KOPT-K1 (cell line): ENCODE data around the gene PEX10.

ENCODE experiments used
- H3K27ac ChIP-seq: fragments of 200-600 bp; sonication (generic); 2 replicates; pipeline ENCODE4 v1.5.1; 2016; ENCODE audit warnings: antibody characterized with exemption, mild to moderate bottlenecking, low read depth, low read length; ENCODE audit not compliant: poor library complexity, severe bottlenecking
- H3K36me3 ChIP-seq: fragments of 200-600 bp; sonication (generic); 2 replicates; pipeline ENCODE4 v1.5.1; 2017; ENCODE audit warnings: antibody characterized with exemption, mild to moderate bottlenecking, low read length, moderate library complexity; ENCODE audit not compliant: insufficient read depth
- H3K9me3 ChIP-seq: fragments of 200-600 bp; sonication (generic); 2 replicates; pipeline ENCODE4 v1.5.1; 2017; ENCODE audit warnings: antibody characterized with exemption, low read length, mild to moderate bottlenecking; ENCODE audit not compliant: insufficient read depth, poor library complexity, severe bottlenecking

PEX10 gene

GRCh38 chr1:2396476-2396875 lies 15.9 kb downstream of the PEX10 start:
- H3K9me3 ChIP-seq = no peaks in the 10 kb centered on the region
- no peak overlapping the region for H3K27ac ChIP-seq
- H3K36me3 ChIP-seq = peaks cover 85% of the 10 kb centered on the region

GRCh38 chr1:2396059-2396458 lies 16.3 kb downstream of the PEX10 start:
- Histone ChIP-seq H3K27ac (no peak overlapping the region), H3K36me3 (peaks cover 83% of the 10 kb centered on the region), H3K9me3 (no peaks in the 10 kb centered on the region)

GRCh38 chr1:2395245-2395644 lies 17.1 kb downstream of the PEX10 start:
- Histone ChIP-seq H3K27ac (no peak overlapping the region), H3K9me3 (no peaks in the 10 kb centered on the region), H3K36me3 (peaks cover 76% of the 10 kb centered on the region)

- Histone ChIP-seq H3K27ac (no peak overlapping the region), H3K9me3 (no peaks in the 10 kb centered on the region), H3K36me3 (peaks cover 71% of the 10 kb centered on the region)
Measured at GRCh38 chr1:2394761-2395160, 17.6 kb downstream of the PEX10 start.

- Histone ChIP-seq H3K9me3 (no peaks in the 10 kb centered on the region), H3K36me3 (peaks cover 65% of the 10 kb centered on the region), H3K27ac (no peak overlapping the region)
Measured at GRCh38 chr1:2394220-2394619, 18.1 kb downstream of the PEX10 start.

GRCh38 chr1:2393471-2393877 lies 18.9 kb downstream of the PEX10 start:
- H3K36me3 ChIP-seq = peaks cover 58% of the 10 kb centered on the region
- H3K27ac ChIP-seq = no peak overlapping the region
- no peaks in the 10 kb centered on the region for H3K9me3 ChIP-seq

- Histone ChIP-seq H3K27ac (peak overlapping the region; percentile 71), H3K36me3 (peaks cover 50% of the 10 kb centered on the region), H3K9me3 (no peaks in the 10 kb centered on the region)
Measured at GRCh38 chr1:2392686-2393085, 19.7 kb downstream of the PEX10 start.

- no peaks in the 10 kb centered on the region for H3K9me3 ChIP-seq
- H3K27ac ChIP-seq = peak overlapping the region; percentile 71
- peaks cover 43% of the 10 kb centered on the region for H3K36me3 ChIP-seq
Measured at GRCh38 chr1:2391931-2392509, 20.3 kb downstream of the PEX10 start.

- H3K27ac ChIP-seq = peak within 1 kb of the TSS; percentile 71
- no peaks in the 10 kb centered on the region for H3K9me3 ChIP-seq
- H3K36me3 ChIP-seq = peaks cover 36% of the 10 kb centered on the region
Measured at GRCh38 chr1:2391041-2391930, 21.1 kb downstream of the PEX10 start, which contains the start of the genes MORN1 and RER1. Gene MORN1, minus strand, starts transcription at chr1:2391554. Its CDS starts 21 bp downstream, at chr1:2391533. Gene RER1, plus strand, starts transcription at chr1:2391841. Its CDS starts 3,950 bp downstream, at chr1:2395791.

GRCh38 chr1:2389644-2390043 lies 22.7 kb downstream of the PEX10 start:
- no peaks in the 10 kb centered on the region for H3K9me3 ChIP-seq
- no peak overlapping the region for H3K27ac ChIP-seq
- H3K36me3 ChIP-seq = peaks cover 20% of the 10 kb centered on the region

GRCh38 chr1:2388004-2388913 lies 24.1 kb downstream of the PEX10 start:
- H3K9me3 ChIP-seq = no peaks in the 10 kb centered on the region
- H3K36me3 ChIP-seq = peaks cover 6% of the 10 kb centered on the region; the same call in 1 of the 2 replicates
- H3K27ac ChIP-seq = no peak overlapping the region

- no peaks in the 10 kb centered on the region for H3K9me3 ChIP-seq
- no peak overlapping the region for H3K27ac ChIP-seq
- H3K36me3 ChIP-seq = no peaks in the 10 kb centered on the region
Measured at GRCh38 chr1:2386636-2387611, 25.4 kb downstream of the PEX10 start.

GRCh38 chr1:2385606-2386280 lies 26.6 kb downstream of the PEX10 start:
- H3K36me3 ChIP-seq = no peaks in the 10 kb centered on the region
- H3K27ac ChIP-seq = no peak overlapping the region
- no peaks in the 10 kb centered on the region for H3K9me3 ChIP-seq
